K562 (cell line): ENCODE results near the gene PHTF2. TPM values are rescaled to one million over a fixed set of nuclear protein-coding genes. Genes with fewer than 3 reads are reported as not detected.

Experiments
- ARNT ChIP-seq, 2 experiments: fragments of 450-650 bp; IDR thresholded peaks; 2 replicates each; pipeline ENCODE4 v1.6.1; 2016; ENCODE audit warnings: mild to moderate bottlenecking in 1 of 2
- BACH1 ChIP-seq: fragments of 200-800 bp; sonication (Bioruptor generic); IDR thresholded peaks from 2 replicates; pipeline ENCODE4 v1.6.1; 2016; ENCODE audit warnings: missing genetic modification characterization, missing compliant biosample characterization
- CCNT2 ChIP-seq: IDR thresholded peaks from 2 replicates; pipeline ENCODE4 v1.6.1; 2011; ENCODE audit warnings: borderline replicate concordance, low read depth, mild to moderate bottlenecking, moderate library complexity, mixed read lengths, low read length; ENCODE audit not compliant: insufficient read length; ENCODE audit errors: extremely low read depth
- CTBP1 ChIP-seq: fragments of 450-650 bp; IDR thresholded peaks from 2 replicates; pipeline ENCODE4 v1.6.1; 2016; ENCODE audit warnings: borderline replicate concordance
- TCFL5 ChIP-seq: fragments of 250-450 bp; sonication (Bioruptor Pico); conservative IDR thresholded peaks from 2 replicates; pipeline ENCODE4 v1.6.1; 2021; ENCODE audit warnings: mild to moderate bottlenecking, moderate library complexity, matching md5 sums
- ZKSCAN1 ChIP-seq: fragments of 150-350 bp; IDR thresholded peaks from 2 replicates; pipeline ENCODE4 v1.6.1; 2016; ENCODE audit warnings: low read depth, low read length
- polyA plus RNA-seq, 8 experiments: library from polyadenylated mRNA; depleted of rRNA in 4 of 8; stranded (reverse) in 5 of 8; unstranded in 3 of 8; fragments of >200 nt; fragmentation: Nextera tagmentation in 2 of 8; fragmentation: Illumina TruSeq in 1 of 8; extraction: Ambion mirVana in 2 of 8; extraction: Trizol in 1 of 8; gene quantifications; 2 replicates each; pipeline versions ENCODE4 v1.2.1 to v1.2.3, GENCODE V29; 2011 to 2014; ENCODE audit warnings: inconsistent platforms in 1 of 8, missing spikeins in 1 of 8
- total RNA-seq, 7 experiments: library from RNA; depleted of rRNA in 6 of 7; stranded (reverse); fragments of >200 nt in 6 of 7; fragmentation: Illumina TruSeq in 2 of 7; extraction: Trizol in 2 of 7; gene quantifications; 2 replicates each; pipeline versions ENCODE4 v1.2.1 to v1.2.3, GENCODE V29; 2011 to 2021; ENCODE audit warnings: low replicate concordance in 1 of 7
- TF ChIP-seq, protein P1 (sequence below), 2 experiments: fragments of 450-650 bp; formaldehyde crosslinking in 1 of 2; IDR thresholded peaks; 2 replicates each; pipeline versions ENCODE4 v1.4.0 to v1.6.1; 2014 to 2020; ENCODE audit warnings: mild to moderate bottlenecking in 2 of 2, borderline replicate concordance in 1 of 2, low read depth in 1 of 2
- TF ChIP-seq, protein P2 (sequence below): fragments of 450-650 bp; IDR thresholded peaks from 2 replicates; pipeline ENCODE4 v1.6.1; 2017; ENCODE audit warnings: antibody characterized with exemption
- TF ChIP-seq, protein P3 (sequence below), 2 experiments: fragments of 450-650 bp in 1 of 2; sonication (generic) in 1 of 2; formaldehyde crosslinking; conservative IDR thresholded peaks; 2 replicates each; pipeline versions ENCODE4 v1.4.0 to v1.8.1; 2020 to 2022; ENCODE audit warnings: mild to moderate bottlenecking in 1 of 2, missing genetic modification reagents in 1 of 2
- TF ChIP-seq, protein P4 (sequence below): sonication (generic); formaldehyde crosslinking; IDR thresholded peaks from 2 replicates; pipeline ENCODE4 v1.8.0; 2022; ENCODE audit warnings: missing genetic modification reagents, mild to moderate bottlenecking, moderate library complexity, borderline replicate concordance
- TF ChIP-seq, protein P5 (sequence below): sonication (generic); formaldehyde crosslinking; IDR thresholded peaks from 2 replicates; pipeline ENCODE4 v1.8.1; 2023; ENCODE audit warnings: mild to moderate bottlenecking, missing genetic modification reagents, moderate library complexity
- TF ChIP-seq, protein P6 (sequence below): fragments of 250-450 bp; sonication (Bioruptor Pico); IDR thresholded peaks from 2 replicates; pipeline ENCODE4 v1.8.0; 2022; ENCODE audit warnings: moderate library complexity, mild to moderate bottlenecking, inconsistent platforms

Gene PHTF2
- total and polyA plus RNA-seq, 9 of the 15 experiments (the other 6 are each of a cell fraction or from before 2014, with no cell fraction given) = 17.9 to 43.6 (median 25.4) TPM

DNA sequence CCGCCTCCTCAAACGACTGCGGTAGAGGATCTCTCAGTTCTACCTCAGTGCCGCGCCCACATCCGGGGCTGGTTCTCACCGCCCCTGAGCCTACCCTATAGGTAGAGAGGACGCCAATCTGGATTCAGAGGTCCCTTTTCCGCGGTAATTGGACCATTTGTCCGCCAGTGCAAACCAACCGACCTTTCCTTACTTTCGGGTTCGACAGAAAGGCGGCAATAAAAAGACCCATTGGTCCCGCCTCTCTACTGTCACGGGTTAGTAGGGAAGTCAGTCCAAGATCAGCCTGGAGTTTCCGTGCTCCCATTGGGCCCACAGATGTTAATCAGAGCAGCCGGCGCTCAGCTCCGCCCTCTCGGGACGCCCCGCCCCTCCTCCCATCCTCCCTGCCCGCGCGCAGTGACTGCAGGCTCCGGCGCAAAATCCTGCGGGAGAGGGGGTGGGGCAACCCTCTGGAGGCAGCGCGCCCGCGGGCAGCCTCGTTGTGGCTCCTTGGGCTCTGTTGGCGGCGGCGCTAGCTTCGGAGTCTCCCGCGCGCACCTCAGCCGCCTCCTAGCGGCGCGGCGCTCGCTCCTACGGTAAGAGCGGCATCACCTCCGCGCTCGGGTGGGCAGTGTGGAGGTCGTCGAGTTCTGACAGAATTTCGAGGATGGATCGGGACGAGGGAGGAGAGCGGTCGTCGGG is at the start of gene PHTF2, which contains the start of gene TMEM60 (continued):
- TF ChIP-seq, protein P1, sequence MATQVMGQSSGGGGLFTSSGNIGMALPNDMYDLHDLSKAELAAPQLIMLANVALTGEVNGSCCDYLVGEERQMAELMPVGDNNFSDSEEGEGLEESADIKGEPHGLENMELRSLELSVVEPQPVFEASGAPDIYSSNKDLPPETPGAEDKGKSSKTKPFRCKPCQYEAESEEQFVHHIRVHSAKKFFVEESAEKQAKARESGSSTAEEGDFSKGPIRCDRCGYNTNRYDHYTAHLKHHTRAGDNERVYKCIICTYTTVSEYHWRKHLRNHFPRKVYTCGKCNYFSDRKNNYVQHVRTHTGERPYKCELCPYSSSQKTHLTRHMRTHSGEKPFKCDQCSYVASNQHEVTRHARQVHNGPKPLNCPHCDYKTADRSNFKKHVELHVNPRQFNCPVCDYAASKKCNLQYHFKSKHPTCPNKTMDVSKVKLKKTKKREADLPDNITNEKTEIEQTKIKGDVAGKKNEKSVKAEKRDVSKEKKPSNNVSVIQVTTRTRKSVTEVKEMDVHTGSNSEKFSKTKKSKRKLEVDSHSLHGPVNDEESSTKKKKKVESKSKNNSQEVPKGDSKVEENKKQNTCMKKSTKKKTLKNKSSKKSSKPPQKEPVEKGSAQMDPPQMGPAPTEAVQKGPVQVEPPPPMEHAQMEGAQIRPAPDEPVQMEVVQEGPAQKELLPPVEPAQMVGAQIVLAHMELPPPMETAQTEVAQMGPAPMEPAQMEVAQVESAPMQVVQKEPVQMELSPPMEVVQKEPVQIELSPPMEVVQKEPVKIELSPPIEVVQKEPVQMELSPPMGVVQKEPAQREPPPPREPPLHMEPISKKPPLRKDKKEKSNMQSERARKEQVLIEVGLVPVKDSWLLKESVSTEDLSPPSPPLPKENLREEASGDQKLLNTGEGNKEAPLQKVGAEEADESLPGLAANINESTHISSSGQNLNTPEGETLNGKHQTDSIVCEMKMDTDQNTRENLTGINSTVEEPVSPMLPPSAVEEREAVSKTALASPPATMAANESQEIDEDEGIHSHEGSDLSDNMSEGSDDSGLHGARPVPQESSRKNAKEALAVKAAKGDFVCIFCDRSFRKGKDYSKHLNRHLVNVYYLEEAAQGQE (IDR thresholded peaks at IDR 0.05; ENCODE audit: borderline replicate concordance) = peak; percentile 38; the same call in 1 of the 2 replicates
- TF ChIP-seq, protein P1 (CRISPR knock-in tag; IDR thresholded peaks at IDR 0.05; ENCODE audit: low read depth) = 0 out of 2 replicates have a peak, but pooled peaks have one; percentile 49
- TF ChIP-seq, protein P2, sequence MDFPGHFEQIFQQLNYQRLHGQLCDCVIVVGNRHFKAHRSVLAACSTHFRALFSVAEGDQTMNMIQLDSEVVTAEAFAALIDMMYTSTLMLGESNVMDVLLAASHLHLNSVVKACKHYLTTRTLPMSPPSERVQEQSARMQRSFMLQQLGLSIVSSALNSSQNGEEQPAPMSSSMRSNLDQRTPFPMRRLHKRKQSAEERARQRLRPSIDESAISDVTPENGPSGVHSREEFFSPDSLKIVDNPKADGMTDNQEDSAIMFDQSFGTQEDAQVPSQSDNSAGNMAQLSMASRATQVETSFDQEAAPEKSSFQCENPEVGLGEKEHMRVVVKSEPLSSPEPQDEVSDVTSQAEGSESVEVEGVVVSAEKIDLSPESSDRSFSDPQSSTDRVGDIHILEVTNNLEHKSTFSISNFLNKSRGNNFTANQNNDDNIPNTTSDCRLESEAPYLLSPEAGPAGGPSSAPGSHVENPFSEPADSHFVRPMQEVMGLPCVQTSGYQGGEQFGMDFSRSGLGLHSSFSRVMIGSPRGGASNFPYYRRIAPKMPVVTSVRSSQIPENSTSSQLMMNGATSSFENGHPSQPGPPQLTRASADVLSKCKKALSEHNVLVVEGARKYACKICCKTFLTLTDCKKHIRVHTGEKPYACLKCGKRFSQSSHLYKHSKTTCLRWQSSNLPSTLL = no peak
- TF ChIP-seq ARNT (IDR thresholded peaks at IDR 0.05) (peak in 1 of 2 experiments; percentile 65; a peak in 1 of 4 replicates), ZKSCAN1 (peak; percentile 58; the same call in 1 of the 2 replicates), TCFL5 (CRISPR knock-in tag) (no peak), CTBP1 (peak; percentile 96), BACH1 (tag) (no peak), CCNT2 (peak; percentile 95)
- TF ChIP-seq, protein P3, sequence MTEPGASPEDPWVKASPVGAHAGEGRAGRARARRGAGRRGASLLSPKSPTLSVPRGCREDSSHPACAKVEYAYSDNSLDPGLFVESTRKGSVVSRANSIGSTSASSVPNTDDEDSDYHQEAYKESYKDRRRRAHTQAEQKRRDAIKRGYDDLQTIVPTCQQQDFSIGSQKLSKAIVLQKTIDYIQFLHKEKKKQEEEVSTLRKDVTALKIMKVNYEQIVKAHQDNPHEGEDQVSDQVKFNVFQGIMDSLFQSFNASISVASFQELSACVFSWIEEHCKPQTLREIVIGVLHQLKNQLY (CRISPR knock-in tag; conservative IDR thresholded peaks at IDR 0.05) = 0 out of 4 replicates have a peak, but pooled peaks of 1 of the 2 experiments have one; percentile 73
- TF ChIP-seq, protein P4, sequence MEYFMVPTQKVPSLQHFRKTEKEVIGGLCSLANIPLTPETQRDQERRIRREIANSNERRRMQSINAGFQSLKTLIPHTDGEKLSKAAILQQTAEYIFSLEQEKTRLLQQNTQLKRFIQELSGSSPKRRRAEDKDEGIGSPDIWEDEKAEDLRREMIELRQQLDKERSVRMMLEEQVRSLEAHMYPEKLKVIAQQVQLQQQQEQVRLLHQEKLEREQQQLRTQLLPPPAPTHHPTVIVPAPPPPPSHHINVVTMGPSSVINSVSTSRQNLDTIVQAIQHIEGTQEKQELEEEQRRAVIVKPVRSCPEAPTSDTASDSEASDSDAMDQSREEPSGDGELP (CRISPR knock-in tag) = peak; percentile 81; the same call in 1 of the 2 replicates
- TF ChIP-seq, protein P5, sequence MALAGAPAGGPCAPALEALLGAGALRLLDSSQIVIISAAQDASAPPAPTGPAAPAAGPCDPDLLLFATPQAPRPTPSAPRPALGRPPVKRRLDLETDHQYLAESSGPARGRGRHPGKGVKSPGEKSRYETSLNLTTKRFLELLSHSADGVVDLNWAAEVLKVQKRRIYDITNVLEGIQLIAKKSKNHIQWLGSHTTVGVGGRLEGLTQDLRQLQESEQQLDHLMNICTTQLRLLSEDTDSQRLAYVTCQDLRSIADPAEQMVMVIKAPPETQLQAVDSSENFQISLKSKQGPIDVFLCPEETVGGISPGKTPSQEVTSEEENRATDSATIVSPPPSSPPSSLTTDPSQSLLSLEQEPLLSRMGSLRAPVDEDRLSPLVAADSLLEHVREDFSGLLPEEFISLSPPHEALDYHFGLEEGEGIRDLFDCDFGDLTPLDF (CRISPR knock-in tag) = peak; percentile 81
- TF ChIP-seq, protein P6, sequence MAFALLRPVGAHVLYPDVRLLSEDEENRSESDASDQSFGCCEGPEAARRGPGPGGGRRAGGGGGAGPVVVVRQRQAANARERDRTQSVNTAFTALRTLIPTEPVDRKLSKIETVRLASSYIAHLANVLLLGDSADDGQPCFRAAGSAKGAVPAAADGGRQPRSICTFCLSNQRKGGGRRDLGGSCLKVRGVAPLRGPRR (CRISPR knock-in tag) = no peak
